ENCODE data around the gene LARGE1. TPM values are rescaled to one million over a fixed set of nuclear protein-coding genes. Genes with fewer than 3 reads are reported as not detected.
A peak's percentile ranks its signal among the peaks of the same experiment; 100 is the strongest.

The LARGE1 gene
- total RNA-seq, 1 donor from 2014 or later, result 16.4 TPM

DNA sequence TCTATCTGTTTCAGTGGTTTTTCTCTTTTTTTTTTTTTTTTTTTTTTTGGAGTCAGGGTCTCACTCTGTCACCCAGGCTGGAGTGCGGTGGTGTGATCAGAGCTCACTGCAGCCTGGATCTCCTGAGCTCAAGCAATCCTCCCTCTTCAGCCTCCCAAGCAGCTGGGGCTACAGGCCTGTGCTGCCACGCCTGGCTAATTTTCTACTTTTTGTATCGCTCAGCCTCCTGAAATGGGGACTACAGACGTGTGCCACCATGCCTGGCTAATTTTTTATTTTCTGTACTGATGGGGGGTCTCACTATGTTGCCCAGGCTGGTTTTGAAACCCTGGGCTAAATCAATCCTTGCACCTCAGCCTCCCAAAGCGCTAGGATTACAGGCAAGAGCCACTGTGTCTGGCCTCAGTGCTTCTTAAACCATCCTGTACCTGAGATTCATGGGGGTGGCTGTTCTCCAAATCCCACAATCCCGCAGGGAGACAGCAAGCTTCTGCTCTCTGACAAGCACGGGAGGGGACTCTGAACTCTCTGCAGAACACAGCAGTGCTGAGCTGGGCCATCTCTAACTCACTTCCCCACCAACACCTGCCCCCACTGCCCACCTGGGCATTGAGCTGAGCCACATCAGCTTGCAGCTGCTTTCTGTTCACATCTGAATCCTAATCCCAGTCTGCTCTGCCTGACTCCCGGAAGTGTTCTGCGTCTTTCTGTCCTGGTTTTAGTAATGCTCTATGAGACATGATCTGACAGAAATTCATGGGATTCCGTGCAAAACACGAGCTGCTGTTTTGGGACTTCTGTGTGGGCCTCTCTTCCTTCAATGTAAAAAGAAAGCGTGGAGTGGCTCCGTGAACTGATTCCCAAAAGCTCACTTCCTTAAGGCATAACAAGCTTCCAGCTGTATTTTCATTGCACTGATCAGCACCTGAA is 400.0 kb downstream of the LARGE1 start:
- DNase-seq, result no peak

DNA sequence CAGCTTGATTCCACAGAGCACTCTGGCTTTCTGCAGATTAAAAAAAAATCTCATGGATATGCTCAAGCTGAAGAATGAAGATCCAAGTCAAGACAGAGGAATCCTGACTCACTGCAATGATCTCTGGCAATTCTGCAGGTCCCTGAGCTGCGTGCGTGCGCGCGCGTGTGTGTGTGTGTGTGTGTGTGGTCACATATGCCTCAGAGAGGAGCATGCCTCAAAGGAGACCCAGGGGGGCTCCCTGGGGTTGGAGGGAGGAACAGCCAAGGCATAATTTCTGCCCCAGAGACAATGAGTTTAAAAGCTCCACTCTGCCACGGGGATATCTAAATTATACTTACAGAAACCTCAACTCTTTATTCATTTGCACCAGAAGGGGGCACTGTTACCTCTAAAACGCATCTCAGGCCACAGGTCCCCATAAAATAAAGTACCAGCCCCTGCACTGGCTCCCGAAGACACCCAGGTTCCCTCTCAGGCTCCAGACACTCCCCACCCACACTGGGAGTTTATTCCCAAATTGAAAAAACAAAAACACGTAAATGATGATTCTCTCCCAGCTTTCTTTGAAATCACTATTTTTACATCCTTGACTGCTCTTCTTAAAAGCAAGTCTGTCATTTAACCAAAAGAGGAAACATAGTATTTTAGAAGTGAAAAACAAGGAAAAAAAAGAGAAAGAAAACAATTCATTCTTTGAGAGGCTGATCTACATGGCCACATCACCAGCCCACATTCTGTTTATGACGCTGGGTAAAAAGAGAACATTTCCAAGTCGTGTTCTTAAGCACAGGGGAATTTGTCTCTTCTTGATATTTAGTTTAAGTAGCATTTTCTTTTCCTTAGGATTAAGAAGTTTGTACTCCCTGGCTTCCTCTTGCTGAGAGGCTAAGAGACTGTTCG is 401.0 kb downstream of the LARGE1 start:
- DNase-seq, result peak; percentile 67

DNA sequence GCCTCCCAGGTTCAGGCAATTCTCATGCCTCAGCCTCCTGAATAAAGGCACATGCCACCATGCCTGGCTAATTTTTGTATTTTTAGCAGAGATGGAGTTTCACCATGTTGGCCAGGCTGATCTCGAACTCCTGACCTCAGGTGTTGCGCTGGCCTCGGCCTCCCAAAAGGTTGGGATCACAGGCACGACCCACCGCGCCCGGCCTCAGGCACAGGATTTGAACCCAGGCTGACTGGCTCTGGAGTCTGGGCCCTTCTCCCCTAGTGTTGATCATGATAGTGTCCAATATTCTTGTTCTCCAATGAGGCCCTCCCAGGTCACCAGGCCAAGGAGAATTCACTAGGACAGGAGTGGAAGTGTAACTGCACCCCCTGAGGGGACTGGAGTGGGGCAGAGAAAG is 401.9 kb downstream of the LARGE1 start:
- DNase-seq, result no peak

DNA sequence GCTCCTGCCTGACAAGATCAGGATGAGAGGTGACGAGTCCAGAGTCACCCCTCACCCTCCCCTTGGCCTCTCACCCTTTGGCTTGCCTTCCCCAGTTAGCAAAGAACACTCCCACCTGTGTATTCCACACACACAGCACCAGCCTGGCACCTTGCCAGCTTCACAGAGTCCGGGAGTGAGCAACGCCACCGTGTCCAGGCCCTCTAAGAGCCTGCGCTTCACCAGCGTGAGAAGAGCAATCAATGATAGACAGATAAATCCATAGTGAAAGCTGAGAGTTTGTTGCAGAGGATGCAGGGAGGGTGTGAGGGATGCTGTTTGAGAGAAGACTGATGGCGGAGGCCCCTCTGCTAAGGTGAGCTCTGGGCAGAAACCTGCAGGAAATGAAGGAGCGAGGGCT is 404.5 kb downstream of the LARGE1 start:
- DNase-seq, result no peak

DNA sequence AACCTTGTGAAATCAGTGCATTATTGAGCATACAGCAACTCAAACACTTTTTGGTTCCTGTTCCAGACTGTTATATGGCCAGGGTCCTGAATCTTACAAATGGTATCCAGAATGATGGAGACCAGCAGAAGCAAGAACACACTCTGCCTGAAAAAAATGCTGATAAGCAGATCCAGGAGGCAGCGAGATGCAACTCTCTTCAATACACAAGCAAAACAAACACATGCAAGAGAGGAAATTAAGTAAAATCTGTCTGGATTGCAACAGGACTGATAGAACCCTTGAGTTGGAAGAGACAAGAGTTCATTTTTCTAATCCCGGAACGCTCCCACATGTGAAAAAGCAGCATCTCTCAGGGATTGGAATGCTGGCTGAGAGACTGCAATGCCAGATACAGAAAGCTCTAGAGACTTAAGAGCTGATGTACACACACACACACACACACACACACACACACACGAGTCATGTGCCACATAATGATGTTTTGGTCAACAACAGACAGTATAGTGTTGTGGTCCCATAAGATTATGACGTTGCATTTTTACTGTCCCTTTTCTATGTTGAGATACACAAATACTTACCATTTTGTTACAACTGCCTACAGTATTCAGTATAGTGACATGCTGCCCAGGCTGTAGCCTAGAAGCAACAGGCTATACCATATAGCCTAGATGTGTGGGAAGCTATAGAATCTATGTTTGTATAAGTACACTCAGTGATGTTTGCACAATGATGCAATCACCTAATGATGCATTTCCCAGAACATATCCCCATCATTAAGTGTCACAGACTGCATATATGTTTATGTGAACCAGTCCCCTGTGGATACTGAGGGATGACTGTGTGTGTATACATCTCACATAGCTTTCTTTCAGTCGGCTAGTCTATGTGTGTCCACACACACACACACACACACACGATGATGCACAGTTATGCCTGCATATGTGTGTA is 406.6 kb downstream of the LARGE1 start:
- DNase-seq, result peak; percentile 19

GRCh38 chr22:33512908-33513307 is 407.4 kb downstream of the LARGE1 start:
- DNase-seq, result no peak

- DNase-seq, result no peak
These were observed 409.8 kb downstream of the LARGE1 start for GRCh38 chr22:33510429-33510904.

DNA sequence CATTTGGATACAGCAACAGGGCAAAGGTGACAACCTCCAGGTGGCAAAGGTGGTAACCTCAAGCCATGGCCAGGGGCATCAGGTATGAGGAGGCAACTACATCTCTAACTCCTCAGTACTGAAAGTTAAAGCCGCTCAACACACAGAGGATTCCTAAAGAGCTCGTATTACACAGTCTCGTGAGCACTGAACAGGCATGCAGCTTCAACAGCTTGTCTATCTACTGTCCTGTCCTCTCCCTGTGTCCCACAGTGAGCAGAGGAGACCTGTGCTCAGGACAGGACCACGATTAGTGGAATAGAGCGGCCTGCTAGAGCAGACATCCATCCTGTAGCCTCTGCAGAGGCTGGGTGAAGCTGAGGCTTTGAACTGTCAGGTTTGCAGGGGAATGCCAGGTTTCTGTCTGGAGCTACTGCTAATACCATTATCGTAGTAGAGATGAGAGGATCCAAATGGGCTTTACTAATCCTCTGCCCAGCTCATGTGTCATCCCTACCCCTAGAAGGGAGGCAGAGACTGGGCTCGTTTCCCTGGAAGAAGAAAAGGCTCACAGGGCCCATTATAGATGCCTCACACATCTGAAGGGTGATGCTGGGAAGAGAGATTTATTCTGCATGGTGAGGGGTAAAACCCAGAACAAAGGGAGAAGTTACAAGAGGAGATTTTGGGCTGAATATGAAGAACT is 415.2 kb downstream of the LARGE1 start:
- no peak for DNase-seq

DNA sequence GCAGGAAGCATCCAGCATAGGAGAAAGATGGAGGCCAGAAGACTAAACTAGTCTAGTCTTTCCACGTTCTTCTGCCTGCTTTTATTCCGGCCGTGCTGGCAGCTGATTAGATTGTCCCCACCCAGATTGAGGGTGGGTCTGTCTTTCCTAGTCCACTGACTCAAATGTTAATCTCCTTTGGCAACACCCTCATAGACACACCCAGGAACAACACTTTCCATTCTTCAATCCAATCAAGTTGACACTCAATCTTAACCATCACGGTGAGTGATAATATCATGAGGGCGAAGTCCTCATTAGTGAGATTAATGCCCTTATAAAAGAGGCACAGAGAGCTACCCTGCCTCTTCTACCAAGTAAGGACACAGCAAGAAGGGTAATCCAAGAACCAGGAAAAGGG is 424.2 kb downstream of the LARGE1 start:
- no peak for DNase-seq

DNA sequence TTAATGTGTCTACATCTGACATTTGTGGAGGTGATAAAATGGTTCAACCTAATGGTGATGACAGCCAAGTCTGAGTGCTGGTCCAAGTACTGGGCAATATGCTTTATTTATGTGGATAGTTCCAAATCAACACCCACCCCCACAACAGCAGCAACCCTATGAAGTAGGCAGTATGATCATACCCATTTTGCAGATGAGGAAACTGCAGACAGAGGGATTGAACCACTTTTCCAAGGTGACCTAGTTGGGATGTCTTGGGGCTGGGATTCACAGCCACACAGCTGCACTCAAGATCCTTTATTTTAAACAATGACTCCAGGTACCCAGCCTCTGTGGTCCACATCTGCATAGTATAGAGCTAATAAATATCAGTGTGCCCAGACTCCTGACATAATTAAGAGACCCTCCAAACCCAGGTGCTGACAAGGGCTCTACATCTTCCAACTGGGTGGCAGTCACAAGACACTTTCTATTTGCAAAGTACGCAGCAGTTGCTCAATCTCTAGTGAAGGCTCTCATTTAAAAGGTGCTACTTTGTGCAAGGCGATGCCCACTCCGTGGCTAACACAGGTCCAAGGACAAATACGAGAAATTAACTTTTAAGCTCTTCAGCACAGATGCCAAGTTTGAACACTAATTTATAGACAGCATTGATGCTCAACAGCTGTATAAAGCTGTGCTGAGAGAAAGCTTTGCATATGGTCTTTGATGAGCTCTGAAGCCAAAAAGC is 426.6 kb downstream of the LARGE1 start:
- no peak for DNase-seq

DNA sequence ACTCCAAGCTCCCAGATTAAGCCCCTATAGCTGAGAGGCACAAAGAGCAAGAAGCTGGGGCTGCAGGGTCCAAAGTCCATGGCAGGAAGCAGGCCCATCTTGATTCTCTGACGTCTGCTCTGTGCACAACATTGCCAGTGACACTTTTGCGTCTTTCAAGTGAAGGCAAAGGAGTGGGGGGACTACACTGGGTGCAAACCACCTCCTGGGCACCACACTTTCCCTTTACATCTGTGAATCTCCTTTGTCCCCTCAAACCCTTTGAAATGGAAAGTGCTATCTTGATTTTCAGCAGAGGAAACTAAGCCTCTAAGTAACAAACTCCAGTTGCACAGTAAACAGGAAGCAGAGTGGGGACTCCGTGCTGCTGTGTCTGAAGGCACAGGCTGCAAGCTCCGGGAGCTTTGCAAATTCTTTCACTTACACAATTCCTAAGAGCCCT is 428.0 kb downstream of the LARGE1 start:
- DNase-seq, result peak; percentile 46

DNA sequence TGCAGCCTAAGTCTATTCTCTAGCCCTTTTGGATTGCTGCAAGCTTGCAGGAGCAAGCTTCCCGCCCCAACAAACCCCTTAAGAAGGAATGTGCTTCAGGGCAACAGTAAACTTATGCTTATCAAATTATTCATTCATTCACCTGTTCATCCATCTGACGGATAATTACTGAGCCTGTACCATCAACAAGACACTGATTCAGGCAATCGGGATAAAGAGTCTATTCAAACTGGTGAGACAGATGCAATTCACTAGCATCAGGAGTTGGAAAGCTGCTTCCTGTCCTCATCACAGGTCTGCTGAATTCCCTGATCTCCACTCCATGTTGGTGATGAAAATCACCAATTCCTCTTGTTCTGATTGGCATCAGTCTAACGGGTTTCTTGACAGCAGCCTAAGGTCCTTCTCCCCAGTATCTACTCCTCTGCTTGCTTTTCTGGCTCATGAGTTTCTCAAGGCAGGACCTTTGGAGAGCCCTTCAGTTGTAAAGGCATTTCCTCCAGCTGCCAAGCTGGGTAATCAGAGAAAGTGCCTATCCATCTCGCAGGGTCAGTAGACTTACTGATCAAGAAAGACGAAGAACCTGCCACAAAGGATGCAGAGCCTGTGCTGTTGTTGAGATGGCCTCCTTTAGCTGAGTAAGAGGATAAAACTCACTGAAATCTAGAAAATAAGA is 433.1 kb downstream of the LARGE1 start:
- DNase-seq, result no peak

- DNase-seq, result no peak
These were observed 438.7 kb downstream of the LARGE1 start for GRCh38 chr22:33481550-33481949.

DNA sequence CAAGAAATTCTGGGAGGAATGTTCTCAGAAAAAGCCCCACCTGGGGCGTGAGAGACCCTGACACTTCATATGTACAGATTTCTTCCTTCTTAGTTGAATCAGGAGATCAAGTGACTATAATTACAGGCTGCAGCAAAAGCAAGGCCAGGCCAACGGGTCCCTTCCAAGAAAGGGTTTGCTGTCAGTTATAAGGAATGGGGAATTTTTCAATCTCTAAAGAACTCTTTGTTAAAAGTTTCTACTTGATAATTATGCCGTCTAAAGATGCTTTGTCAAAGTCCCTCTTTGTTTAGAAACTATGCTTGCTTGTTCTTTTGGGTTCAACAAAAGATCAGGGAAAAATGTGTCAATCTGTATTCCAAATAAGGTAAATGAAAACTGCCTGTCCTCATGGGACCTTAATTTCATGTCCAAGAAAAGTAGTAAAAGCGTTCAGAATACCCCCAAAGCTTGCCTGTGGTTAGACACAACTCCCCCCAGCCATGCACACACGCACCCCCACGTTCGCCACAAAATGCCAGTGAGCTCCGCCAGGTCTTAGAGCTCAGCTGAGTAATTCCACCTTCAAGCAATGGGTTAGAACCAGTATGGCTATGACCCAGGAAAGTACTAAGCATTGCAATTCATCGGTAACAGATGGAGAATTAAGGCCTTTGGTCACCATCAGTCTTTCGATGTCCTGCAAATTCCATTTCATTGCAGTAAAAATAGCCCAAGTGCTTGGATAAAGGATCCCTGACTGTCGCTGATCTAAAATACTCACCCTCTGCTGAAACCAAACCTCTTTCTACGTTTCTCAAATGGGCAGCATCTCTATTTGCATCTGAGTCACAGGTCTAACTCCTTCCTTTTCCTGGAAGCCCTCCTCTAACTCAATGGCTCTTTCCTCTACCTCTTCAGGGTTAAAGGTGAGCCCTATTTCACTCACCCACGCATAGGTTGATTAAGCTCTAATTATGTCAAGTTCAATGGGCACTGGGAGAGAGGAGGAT is 442.9 kb downstream of the LARGE1 start:
- DNase-seq, result no peak

GRCh38 chr22:33476716-33477115 is 443.6 kb downstream of the LARGE1 start:
- no peak for DNase-seq

GRCh38 chr22:33476206-33476605 is 444.1 kb downstream of the LARGE1 start:
- DNase-seq, result no peak

DNA sequence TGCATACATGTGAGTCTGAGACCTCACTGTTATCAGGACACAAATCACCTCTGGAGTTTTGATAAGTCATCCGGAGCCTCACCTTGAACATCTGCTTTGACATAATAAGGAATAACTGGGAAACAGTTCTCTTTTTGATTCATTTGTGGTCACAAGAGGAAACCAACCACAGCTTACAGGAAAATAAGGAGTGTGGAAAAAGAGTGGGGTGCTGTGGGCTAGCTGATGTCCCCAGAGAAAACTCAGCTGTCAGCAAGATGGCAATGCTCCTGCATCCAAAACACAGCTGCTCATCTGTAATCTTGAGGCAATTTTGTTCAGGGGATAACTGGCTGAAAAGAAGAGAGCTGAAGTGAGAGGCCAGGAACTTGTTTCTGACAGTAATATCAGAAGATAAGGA is 445.7 kb downstream of the LARGE1 start:
- no peak for DNase-seq
